ENCODE results near the gene NELFB.

GRCh38 chr9:137269231-137269772 is 14.2 kb downstream of the NELFB start:
- no peak for TF ChIP-seq CTCF (IDR thresholded peaks at IDR 0.05 in 8 of 11, conservative IDR thresholded peaks at IDR 0.05 in 3 of 11)
- peak; percentile 47 to 72 (median 66) for TF ChIP-seq POLR2AphosphoS5 (IDR thresholded peaks at IDR 0.05)
- no peak for TF ChIP-seq POLR2A (IDR thresholded peaks at IDR 0.05)

Measured in spleen (tissue), 7 donors.